HG03520 (cell line): Measurements from ENCODE around the gene PRSS38.

Source experiments
- ATAC-seq: cut with Tn5 transposase; IDR thresholded peaks from one replicate; pipeline ENCODE4 v1.9.1; 2021; ENCODE audit warnings: mild to moderate bottlenecking, moderate library complexity; ENCODE audit not compliant: unreplicated experiment

PRSS38 gene

DNA sequence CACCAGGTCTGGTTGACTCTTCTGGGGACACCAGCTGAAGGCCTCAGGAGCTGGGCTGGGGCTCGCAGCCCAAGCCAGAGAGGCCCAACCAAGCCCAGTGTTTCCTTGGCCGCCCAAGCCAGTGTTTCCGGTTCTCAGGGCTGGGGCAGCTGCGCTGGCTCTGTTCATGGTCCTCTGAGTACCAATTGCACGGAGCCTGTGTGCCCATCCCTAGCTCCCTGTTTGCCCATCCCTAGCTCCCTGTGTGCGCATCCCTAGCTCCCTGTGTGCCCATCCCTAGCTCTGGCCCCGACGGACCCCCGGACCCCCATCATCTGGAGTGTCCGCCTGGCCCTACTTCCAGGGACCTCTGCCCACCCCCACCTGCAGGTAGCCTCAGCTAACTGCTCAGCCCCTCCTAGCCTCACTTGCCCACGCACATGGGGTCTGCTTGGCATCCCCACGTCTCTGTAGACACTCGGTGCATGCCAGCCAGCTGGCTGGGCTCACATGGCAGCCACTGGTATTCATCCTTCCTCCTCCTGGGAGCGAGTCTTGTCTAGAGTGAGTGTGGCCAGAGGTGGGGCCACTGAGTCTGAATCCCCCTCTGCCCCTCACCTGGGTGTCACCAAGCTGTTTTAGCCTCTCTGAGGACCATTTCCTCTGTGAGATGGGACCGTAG lies 68.3 kb downstream of the PRSS38 start:
- no peak for ATAC-seq

DNA sequence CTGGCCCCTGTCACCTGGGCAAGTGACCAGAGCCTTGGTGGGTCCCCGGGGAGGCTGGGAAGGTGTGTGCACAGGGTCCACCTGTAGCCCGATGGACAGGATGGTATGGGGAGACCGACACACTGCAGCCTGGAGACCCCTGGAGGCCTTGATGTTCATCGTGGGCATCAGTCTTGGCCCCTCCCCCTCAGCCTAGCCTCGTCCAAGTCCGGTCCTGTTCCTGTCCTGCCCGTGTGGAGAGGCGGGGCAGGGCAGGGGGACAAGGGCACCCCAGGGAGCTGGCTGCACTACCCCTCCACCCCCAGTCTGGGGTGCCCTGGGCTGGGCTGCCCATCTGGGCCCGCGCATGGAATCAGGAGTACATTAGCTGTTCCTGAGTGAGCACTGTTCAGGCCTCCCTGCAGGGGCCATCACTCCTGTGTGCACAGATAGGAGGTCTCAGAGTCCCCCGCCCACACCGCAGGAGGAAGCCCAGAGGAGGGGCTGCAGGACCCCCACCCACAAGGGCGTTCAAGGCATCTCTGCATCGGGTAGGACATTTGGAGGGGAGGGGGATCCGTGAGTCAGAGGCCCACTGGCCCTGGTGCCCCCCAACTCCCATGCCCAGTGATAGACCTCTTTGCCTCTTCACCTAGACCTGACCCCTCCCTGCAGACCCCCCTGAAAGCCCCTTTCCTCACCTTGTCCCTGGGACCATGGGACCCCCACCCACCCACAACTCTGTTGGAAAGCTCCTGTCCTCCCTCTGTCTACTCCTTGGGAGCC lies 69.1 kb downstream of the PRSS38 start:
- ATAC-seq = no peak

DNA sequence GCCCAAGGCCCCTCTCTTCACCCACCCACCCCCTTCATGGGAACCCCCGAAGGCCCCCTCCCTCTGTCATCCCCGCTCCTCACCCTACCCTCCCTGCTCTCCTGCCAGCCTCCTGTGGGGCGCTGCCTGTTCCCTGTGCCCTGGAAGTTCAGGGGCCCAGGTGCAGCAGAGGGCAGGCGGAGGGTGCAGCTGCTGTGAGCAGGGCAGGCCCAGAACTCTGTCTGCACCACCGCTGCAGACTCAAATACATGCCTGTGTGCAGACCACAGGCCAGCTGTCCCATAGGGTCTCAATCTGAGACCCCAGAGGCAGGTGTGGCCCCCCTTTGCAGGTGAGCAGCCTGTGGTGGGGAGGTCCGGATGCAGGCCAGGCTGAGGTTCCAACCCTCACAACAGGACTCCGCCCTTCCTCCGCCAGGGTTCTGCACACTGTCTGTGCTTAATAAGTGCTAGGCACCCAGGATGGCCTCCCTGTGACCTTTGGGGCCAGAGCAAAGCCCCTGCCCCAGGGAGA lies 69.7 kb downstream of the PRSS38 start:
- ATAC-seq = no peak

GRCh38 chr1:227885648-227886502 lies 70.4 kb downstream of the PRSS38 start:
- no peak for ATAC-seq

- no peak for ATAC-seq
Measured at GRCh38 chr1:227886503-227886961, 71.1 kb downstream of the PRSS38 start.

- no peak for ATAC-seq
Measured at GRCh38 chr1:227886993-227887696, 71.7 kb downstream of the PRSS38 start.

- ATAC-seq = no peak
Measured at GRCh38 chr1:227887697-227888403, 72.4 kb downstream of the PRSS38 start.

DNA sequence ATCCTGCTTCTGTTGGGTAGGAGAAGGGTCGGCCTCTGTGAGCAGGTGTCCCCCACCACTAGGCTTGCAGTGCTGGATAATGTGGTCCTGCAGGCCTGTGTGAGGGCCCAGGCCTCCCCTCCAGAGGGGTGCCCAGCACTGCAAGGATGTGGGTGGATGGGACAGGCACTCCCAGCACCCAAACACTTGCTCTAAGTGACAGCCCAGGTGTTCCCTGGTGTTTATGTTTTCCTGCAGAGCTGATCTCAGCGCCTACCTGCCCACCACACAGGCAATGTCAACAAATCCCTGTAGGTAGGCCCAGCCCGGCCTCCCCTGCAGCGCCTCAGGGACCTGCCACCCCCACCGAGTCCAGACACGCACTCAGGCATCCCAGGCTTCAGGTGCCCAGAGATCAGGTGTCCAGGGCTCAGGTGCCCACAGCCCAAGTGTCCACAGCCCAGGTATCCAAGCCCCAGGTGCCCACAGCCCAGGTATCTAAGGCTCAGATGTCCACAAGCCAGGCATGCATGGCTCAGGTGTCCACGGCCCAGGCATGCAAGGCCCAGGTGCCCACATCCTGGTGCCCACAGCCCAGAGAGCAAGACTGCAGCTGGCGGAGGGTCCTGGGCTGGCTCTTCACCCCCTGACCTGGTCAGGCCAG lies 73.0 kb downstream of the PRSS38 start:
- ATAC-seq = no peak

GRCh38 chr1:227889047-227889862 lies 73.8 kb downstream of the PRSS38 start:
- no peak for ATAC-seq

DNA sequence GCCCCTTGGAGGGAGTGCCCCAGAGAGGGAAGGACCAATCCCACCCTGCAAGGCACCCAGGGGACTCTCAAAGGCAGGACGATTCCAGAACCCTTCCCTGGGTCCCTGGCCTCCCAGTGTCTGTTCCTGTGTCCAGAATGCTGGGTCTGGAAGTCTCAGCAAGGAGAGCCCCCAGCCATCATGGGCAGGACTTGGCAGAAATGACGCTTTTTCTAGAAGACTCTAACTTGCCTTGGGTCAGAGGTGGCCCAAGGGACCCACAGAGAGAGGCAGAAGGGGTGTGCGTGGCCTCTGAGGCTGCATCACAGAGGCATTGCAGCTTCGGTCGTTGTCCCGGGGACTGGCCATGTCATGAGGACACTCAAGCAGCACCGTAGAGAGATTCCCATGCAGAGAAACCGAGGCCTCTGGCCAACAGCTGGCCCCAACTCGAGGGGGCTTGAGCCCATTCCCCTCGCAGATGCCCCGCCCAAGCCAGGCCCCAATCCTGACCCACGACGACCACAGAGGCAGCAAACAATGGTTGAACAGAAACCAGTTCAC lies 74.5 kb downstream of the PRSS38 start:
- no peak for ATAC-seq

DNA sequence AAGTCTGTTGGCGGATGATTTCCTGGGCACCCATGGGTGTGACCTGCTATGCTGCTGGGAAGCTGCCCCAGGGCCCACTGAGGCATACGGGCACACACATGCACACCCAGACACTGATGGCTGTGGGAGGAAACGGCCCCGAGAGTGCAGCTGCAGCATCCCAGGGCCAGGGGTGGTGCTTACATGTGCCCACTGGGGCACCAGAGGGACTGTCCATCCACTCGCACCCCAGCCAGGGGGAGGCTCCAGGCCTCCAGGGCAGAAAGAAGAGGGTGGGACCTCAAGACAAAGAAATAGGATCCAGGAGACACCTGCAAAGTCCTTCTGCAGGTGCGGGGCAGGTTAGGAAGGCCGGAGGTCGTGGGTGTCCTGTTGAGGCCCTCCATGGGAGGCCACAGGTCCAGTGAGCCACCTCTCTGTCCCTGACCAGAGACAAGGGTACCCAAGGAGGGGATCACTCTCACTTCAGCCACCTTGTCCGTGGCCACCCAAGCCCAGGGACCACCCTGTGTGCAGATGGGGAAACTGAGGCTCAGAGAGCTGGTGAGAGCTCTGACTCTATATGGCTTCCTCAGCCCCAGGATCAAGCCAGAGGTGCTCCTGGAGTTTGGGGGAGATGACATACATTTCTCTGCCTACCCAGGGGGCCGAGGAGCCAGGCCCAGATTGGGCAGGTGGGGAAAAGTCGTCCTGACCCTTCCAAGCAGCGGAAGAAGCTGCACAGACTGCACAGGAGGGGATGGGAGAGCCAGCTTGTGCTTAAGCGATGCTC lies 75.2 kb downstream of the PRSS38 start:
- no peak for ATAC-seq

DNA sequence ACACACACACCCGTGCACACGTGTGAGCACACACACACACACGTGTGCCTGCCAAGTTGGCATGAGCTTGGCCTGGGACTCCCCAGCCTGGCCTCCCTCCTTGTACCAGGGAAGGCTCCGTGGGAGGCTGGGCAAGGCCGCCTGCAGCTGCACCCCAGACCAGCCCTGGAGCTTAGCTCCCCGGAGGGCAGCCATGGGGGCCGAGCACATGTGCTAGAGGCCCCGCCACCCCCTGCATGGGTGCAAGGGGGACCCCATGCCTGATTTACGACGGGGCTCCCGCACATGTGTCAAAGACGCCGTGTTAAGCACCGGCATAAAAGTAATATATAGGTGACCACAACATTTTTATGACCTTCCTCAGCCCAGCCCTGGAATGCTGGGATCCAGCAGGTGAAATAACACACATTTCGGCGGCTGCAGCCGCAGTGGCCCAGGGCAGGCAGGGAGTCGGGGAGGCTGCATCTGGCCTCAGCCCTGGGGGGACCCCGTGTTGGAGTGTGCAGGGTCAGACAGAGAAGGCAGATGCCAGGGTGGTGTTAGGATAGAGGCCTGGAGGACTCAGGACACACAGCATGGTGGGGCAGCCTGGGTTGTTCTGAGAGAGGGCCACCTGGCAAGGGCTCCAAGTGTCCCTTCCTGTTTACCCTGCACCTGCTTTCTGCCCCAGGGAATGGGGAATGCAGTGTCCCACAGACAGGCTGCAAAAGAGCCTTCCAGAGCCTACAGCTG lies 75.9 kb downstream of the PRSS38 start:
- no peak for ATAC-seq

DNA sequence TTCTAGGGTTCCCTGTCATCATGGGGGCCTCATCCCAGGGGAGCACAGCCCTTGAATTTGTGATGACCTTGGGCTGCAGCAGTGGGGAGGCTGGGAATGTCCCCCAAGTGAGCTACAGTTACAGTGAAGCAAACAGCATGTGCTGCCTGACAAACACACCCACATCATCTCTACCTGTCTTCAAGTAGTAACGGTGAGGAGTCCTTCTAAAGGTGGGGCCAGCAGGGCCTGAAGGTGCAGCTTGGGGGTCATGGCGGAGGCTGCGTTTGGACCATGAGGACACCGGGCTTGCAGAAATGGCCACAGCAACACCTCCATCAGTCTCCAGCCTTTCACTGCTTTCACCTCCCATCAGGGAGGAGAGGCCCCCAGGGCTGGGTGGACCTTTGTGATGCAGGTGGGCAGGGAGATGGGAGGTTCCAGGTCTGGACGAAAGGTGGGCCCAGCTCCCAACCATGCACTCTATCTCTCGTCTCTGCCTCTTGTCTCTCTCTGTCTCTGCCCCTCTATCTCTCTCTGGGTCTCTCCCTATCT lies 76.5 kb downstream of the PRSS38 start:
- ATAC-seq = no peak

GRCh38 chr1:227892489-227893299 lies 77.2 kb downstream of the PRSS38 start:
- no peak for ATAC-seq

- no peak for ATAC-seq
Measured at GRCh38 chr1:227893300-227893948, 77.9 kb downstream of the PRSS38 start.
